ENCODE results near the gene HID1.

HID1 gene

DNA sequence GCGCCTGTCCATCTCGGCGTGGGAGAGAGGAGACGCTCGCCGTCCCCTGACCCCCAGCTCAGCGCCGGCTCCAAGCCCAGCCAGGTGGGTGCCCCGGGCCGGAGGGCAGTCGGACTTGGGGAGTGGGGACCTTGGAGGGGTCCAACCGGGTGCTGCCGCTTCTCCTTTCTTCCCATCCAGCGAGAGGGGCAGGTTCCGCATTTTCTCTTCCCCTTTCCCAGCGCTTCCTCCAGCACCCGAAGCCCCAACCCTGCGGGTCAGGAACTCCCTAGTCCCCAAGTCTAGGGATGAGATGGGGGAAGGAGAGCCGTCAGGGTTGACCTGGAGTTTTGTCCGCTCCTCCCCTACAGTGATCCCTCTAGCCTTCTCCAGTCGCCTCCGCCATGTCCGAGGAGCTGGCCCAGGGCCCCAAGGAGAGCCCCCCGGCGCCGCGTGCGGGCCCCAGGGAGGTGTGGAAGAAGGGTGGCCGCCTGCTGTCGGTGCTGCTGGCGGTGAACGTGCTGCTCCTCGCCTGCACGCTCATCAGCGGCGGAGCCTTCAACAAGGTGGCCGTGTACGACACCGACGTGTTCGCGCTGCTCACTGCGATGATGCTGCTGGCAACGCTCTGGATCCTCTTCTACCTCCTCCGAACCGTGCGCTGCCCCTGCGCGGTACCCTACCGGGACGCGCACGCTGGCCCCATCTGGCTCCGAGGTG lies 48.2 kb downstream of the HID1 start, which contains the start of gene OTOP2:
OTOP2 (plus strand) TSS at position 24 of the 699 bp plus-strand sequence; CDS start at position 384, 360 bp downstream.
- peaks cover 95% of the 10 kb centered on the region for H3K27me3 ChIP-seq (replicated peaks; ENCODE audit: insufficient read depth, low read length)
- peak within 1 kb of the TSS; percentile 37; the same call in 1 of the 2 replicates for H3K4me3 ChIP-seq (ENCODE audit: low read length)
- no peaks in the 10 kb centered on the region for H3K9me2 ChIP-seq (replicated peaks; ENCODE audit: insufficient read depth, low read length)
- H4K20me1 ChIP-seq (ENCODE audit: insufficient read depth, low read length): no peaks in the 10 kb centered on the region; the same call in 1 of the 2 replicates
- H3K27ac ChIP-seq (ENCODE audit: low read length): no peak within 1 kb of the TSS
- TF ChIP-seq EZH2 (optimal IDR thresholded peaks at IDR 0.05; ENCODE audit: low read depth, low read length): peak; percentile 20
- TF ChIP-seq, protein P1, sequence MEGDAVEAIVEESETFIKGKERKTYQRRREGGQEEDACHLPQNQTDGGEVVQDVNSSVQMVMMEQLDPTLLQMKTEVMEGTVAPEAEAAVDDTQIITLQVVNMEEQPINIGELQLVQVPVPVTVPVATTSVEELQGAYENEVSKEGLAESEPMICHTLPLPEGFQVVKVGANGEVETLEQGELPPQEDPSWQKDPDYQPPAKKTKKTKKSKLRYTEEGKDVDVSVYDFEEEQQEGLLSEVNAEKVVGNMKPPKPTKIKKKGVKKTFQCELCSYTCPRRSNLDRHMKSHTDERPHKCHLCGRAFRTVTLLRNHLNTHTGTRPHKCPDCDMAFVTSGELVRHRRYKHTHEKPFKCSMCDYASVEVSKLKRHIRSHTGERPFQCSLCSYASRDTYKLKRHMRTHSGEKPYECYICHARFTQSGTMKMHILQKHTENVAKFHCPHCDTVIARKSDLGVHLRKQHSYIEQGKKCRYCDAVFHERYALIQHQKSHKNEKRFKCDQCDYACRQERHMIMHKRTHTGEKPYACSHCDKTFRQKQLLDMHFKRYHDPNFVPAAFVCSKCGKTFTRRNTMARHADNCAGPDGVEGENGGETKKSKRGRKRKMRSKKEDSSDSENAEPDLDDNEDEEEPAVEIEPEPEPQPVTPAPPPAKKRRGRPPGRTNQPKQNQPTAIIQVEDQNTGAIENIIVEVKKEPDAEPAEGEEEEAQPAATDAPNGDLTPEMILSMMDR (IDR thresholded peaks at IDR 0.05; ENCODE audit: low read length): no peak
- no peaks in the 10 kb centered on the region for H3K9me3 ChIP-seq (replicated peaks; ENCODE audit: insufficient read depth, low read length)
- H3K4me1 ChIP-seq (ENCODE audit: low read length): no peaks in the 10 kb centered on the region
- no peaks in the 10 kb centered on the region for H3K36me3 ChIP-seq (replicated peaks; ENCODE audit: insufficient read depth, low read length)
- no peaks in the 10 kb centered on the region for H3F3A ChIP-seq (ENCODE audit: insufficient read depth, low read length)
- DNase-seq: no peak
- peak within 1 kb of the TSS; percentile 82; the same call in 1 of the 2 replicates for H3K4me2 ChIP-seq (ENCODE audit: low read depth, low read length)
- no peaks in the 10 kb centered on the region for H3K79me2 ChIP-seq (ENCODE audit: low read length)
- 0 out of 2 replicates have a peak within 1 kb of the TSS, but pooled peaks have one; percentile 63 for H2AFZ ChIP-seq (ENCODE audit: low read length)
- H3K9ac ChIP-seq (ENCODE audit: low read length): no peak within 1 kb of the TSS

DNA sequence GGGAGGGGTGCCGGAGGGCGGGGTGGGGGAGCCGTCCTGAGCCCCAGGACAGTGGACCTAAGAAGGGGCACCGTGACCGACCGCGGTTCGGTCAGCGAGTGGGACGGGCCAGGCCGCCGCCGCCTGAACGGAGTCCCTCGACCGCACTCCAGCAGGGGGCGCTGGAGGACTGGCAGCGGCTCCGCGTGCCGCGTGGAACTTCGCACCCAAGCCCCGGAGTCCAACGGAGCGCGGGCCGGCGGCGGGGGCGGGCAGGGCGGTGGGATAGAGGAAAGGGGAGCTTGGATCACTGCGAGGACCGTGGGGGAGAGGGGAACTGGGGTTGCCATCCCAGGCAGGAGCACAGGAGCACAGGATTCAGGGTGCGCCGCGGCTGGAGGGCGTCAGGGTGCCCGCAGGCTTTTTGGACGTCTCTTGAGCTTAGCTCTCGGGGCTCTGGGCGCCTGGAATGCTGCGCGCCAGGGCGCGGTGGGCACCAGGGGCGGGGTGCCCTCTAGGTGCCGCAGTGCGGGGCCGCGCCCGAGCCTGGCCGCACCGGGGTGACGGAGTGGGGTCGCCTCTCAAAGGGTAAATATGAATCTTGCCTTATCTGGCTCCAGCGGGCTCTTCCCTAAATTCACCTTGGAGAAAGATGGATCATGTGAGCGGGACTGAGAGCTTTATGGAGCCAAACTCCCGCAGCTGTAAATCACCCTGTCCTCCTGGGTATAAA lies 48.9 kb downstream of the HID1 start:
- no peaks in the 10 kb centered on the region for H3F3A ChIP-seq (ENCODE audit: insufficient read depth, low read length)
- H3K9me3 ChIP-seq (replicated peaks; ENCODE audit: insufficient read depth, low read length): no peaks in the 10 kb centered on the region
- H3K79me2 ChIP-seq (ENCODE audit: low read length): no peaks in the 10 kb centered on the region
- H3K27ac ChIP-seq (ENCODE audit: low read length): no peak overlapping the region
- H3K36me3 ChIP-seq (replicated peaks; ENCODE audit: insufficient read depth, low read length): no peaks in the 10 kb centered on the region
- no peak overlapping the region for H3K9ac ChIP-seq (ENCODE audit: low read length)
- peaks cover 98% of the 10 kb centered on the region for H3K27me3 ChIP-seq (replicated peaks; ENCODE audit: insufficient read depth, low read length)
- peak overlapping the region; percentile 82; the same call in 1 of the 2 replicates for H3K4me2 ChIP-seq (ENCODE audit: low read depth, low read length)
- no peaks in the 10 kb centered on the region for H3K4me1 ChIP-seq (ENCODE audit: low read length)
- peak overlapping the region; percentile 37; the same call in 1 of the 2 replicates for H3K4me3 ChIP-seq (ENCODE audit: low read length)
- 0 out of 2 replicates have a peak overlapping the region, but pooled peaks have one; percentile 63 for H2AFZ ChIP-seq (ENCODE audit: low read length)
- H3K9me2 ChIP-seq (replicated peaks; ENCODE audit: insufficient read depth, low read length): no peaks in the 10 kb centered on the region
- peak; percentile 20 for DNase-seq
- no peaks in the 10 kb centered on the region; the same call in 1 of the 2 replicates for H4K20me1 ChIP-seq (ENCODE audit: insufficient read depth, low read length)
- no peak for TF ChIP-seq EZH2 (optimal IDR thresholded peaks at IDR 0.05; ENCODE audit: low read depth, low read length)
- TF ChIP-seq, protein P1 (IDR thresholded peaks at IDR 0.05; ENCODE audit: low read length): peak; percentile 72

DNA sequence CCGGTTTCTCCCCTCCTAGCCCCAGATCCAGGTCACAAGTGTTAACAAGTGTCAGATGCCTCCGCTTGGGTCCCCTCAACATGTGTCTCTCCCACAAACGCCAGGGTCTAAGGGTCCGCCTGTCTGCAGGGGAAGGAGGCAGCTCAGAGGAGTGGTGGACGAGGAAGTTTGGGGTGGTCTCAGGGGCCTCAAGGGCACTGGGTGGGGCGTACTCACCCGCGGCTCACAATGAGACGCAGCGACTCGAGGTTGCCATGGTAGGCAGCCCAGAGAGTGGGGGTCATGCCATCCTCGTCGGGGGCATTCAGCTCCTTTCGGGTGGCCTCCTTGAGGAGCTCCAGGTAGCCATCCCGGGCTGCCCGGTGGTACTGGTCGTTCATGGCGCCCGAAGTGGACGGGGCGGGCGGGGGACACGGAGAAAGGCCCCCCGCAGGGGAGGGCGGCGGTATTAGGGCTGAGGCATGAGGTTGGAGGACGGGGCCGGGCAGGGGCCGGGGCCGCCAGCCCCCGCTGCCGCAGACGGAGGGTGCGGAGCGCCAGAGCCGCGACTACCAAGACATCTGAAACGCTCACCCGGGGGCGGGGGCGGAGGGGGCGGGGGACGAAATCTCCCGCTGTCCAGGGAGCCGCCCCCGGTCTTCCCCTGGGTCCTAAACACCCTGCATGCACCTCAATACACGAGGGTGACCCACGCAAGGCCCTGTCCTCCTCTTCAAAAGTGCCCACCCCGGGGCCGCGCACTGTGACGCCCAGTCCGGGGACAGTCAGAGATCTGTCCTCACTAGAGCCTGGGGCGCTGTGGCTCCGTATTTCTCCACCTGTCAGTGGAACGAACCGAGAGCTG lies 49.6 kb downstream of the HID1 start, which contains the start of gene USH1G:
USH1G (minus strand) TSS at position 562 of the 844 bp plus-strand sequence; CDS start at position 380, 182 bp downstream.
- DNase-seq: no peak
- Histone ChIP-seq H3K4me1 (ENCODE audit: low read length) (no peaks in the 10 kb centered on the region), H2AFZ (ENCODE audit: low read length) (0 out of 2 replicates have a peak within 1 kb of the TSS, but pooled peaks have one; percentile 63), H3K27ac (ENCODE audit: low read length) (no peak within 1 kb of the TSS), H3F3A (ENCODE audit: insufficient read depth, low read length) (no peaks in the 10 kb centered on the region), H3K79me2 (ENCODE audit: low read length) (no peaks in the 10 kb centered on the region), H3K36me3 (replicated peaks; ENCODE audit: insufficient read depth, low read length) (no peaks in the 10 kb centered on the region), H4K20me1 (ENCODE audit: insufficient read depth, low read length) (no peaks in the 10 kb centered on the region; the same call in 1 of the 2 replicates), H3K9me2 (replicated peaks; ENCODE audit: insufficient read depth, low read length) (no peaks in the 10 kb centered on the region), H3K4me3 (ENCODE audit: low read length) (peak within 1 kb of the TSS; percentile 37; the same call in 1 of the 2 replicates), H3K9ac (ENCODE audit: low read length) (no peak within 1 kb of the TSS), H3K27me3 (replicated peaks; ENCODE audit: insufficient read depth, low read length) (peaks cover 97% of the 10 kb centered on the region), H3K9me3 (replicated peaks; ENCODE audit: insufficient read depth, low read length) (no peaks in the 10 kb centered on the region), H3K4me2 (ENCODE audit: low read depth, low read length) (peak within 1 kb of the TSS; percentile 82; the same call in 1 of the 2 replicates)
- TF ChIP-seq EZH2phosphoT487 (IDR thresholded peaks at IDR 0.05; ENCODE audit: low read length) (no peak), EZH2 (optimal IDR thresholded peaks at IDR 0.05; ENCODE audit: low read depth, low read length) (peak; percentile 62)
- TF ChIP-seq, protein P1 (IDR thresholded peaks at IDR 0.05; ENCODE audit: low read length): no peak
